HepG2 (cell line): ENCODE results near the gene PON1.

Experiments used
- EP300 ChIP-seq, 3 experiments: sonication (generic) in 1 of 3; formaldehyde crosslinking in 1 of 3; IDR thresholded peaks; 2 replicates each; pipeline versions ENCODE4 v1.5.1 to v1.6.1; 2011 to 2020; ENCODE audit warnings: low read depth in 2 of 3, low read length in 2 of 3, borderline replicate concordance in 1 of 3, improper control_type of control experiment in 1 of 3, mild to moderate bottlenecking in 1 of 3, missing genetic modification reagents in 1 of 3, moderate library complexity in 1 of 3
- MTA1 ChIP-seq: sonication (generic); formaldehyde crosslinking; IDR thresholded peaks from 2 replicates; pipeline ENCODE4 v1.4.0; 2020; ENCODE audit warnings: missing genetic modification reagents, mild to moderate bottlenecking, borderline replicate concordance
- ZNF75D ChIP-seq: sonication (generic); formaldehyde crosslinking; IDR thresholded peaks from 2 replicates; pipeline ENCODE4 v1.8.1; 2023; ENCODE audit warnings: missing genetic modification reagents, mild to moderate bottlenecking, borderline replicate concordance
- TF ChIP-seq, protein P1 (sequence below): sonication (generic); formaldehyde crosslinking; IDR thresholded peaks from 2 replicates; pipeline ENCODE4 v1.5.0; 2020; ENCODE audit warnings: mild to moderate bottlenecking, missing genetic modification reagents, moderate library complexity
- TF ChIP-seq, protein P2 (sequence below): sonication (generic); formaldehyde crosslinking; IDR thresholded peaks from 2 replicates; pipeline ENCODE4 v1.9.0; 2022; ENCODE audit warnings: missing genetic modification reagents, mild to moderate bottlenecking, borderline replicate concordance

- TF ChIP-seq MTA1 (CRISPR knock-in tag): no peak
- TF ChIP-seq, protein P1, sequence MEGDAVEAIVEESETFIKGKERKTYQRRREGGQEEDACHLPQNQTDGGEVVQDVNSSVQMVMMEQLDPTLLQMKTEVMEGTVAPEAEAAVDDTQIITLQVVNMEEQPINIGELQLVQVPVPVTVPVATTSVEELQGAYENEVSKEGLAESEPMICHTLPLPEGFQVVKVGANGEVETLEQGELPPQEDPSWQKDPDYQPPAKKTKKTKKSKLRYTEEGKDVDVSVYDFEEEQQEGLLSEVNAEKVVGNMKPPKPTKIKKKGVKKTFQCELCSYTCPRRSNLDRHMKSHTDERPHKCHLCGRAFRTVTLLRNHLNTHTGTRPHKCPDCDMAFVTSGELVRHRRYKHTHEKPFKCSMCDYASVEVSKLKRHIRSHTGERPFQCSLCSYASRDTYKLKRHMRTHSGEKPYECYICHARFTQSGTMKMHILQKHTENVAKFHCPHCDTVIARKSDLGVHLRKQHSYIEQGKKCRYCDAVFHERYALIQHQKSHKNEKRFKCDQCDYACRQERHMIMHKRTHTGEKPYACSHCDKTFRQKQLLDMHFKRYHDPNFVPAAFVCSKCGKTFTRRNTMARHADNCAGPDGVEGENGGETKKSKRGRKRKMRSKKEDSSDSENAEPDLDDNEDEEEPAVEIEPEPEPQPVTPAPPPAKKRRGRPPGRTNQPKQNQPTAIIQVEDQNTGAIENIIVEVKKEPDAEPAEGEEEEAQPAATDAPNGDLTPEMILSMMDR (CRISPR knock-in tag): no peak
- no peak for TF ChIP-seq ZNF75D
- no peak for TF ChIP-seq EP300 (IDR thresholded peaks at IDR 0.05; ENCODE audit: low read depth in 2 of 2, low read length in 2 of 2)
- TF ChIP-seq EP300 (CRISPR knock-in tag; IDR thresholded peaks at IDR 0.05; ENCODE audit: borderline replicate concordance): no peak
- TF ChIP-seq, protein P2, sequence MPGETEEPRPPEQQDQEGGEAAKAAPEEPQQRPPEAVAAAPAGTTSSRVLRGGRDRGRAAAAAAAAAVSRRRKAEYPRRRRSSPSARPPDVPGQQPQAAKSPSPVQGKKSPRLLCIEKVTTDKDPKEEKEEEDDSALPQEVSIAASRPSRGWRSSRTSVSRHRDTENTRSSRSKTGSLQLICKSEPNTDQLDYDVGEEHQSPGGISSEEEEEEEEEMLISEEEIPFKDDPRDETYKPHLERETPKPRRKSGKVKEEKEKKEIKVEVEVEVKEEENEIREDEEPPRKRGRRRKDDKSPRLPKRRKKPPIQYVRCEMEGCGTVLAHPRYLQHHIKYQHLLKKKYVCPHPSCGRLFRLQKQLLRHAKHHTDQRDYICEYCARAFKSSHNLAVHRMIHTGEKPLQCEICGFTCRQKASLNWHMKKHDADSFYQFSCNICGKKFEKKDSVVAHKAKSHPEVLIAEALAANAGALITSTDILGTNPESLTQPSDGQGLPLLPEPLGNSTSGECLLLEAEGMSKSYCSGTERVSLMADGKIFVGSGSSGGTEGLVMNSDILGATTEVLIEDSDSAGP (CRISPR knock-in tag): no peak
Measured at GRCh38 chr7:95330961-95331337, 6.6 kb upstream of the PON1 start.
